ENCODE data around the gene GRIK2. TPM values are rescaled to one million over a fixed set of nuclear protein-coding genes. Genes with fewer than 3 reads are reported as not detected.

Gene GRIK2
- total and polyA plus RNA-seq, 2 donors (not counting 3 experiments of a cell fraction or from before 2014, with no cell fraction given), result not detected

DNA sequence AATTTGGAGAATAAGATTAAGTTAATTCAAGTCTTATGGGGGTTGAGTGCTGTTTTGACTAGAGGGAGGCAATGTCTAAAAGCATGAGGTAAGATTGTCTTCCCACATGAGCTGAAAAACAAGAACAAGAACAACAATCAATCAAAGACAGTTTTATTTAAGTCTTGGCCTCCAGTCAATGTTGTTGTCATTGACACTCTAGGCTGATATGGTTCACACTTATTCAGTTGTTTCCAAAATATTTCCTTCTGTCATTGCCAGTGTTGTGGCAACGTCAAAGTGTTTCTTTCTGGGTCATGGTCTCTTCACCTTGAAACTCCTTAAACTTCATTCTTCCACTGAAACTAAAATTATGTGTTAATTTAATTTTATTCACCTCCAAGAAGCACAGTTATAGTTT is 72.4 kb downstream of the GRIK2 start:
- no peak for FAIRE-seq
- Histone ChIP-seq H3K27me3 (ENCODE audit: control insufficient read depth in 2 of 2, insufficient read depth in 2 of 2, low read length in 2 of 2) (no peaks in the 10 kb centered on the region), H2AFZ (ENCODE audit: low read depth, low read length) (no peak overlapping the region), H3K9ac (replicated peaks; ENCODE audit: extremely low read depth, insufficient read depth, low read length) (no peak overlapping the region), H3K4me1 (ENCODE audit: control insufficient read depth, extremely low read depth, insufficient read depth, low read length) (no peaks in the 10 kb centered on the region), H3K4me2 (ENCODE audit: insufficient read depth, low read length) (no peak overlapping the region), H3K79me2 (ENCODE audit: control insufficient read depth, insufficient read depth, low read length) (no peaks in the 10 kb centered on the region), H3K27ac (ENCODE audit: insufficient read depth, low read depth, low read length) (no peak overlapping the region), H3K9me3 (replicated peaks; ENCODE audit: control insufficient read depth, insufficient read depth, low read length) (no peaks in the 10 kb centered on the region), H3K36me3 (ENCODE audit: control insufficient read depth in 2 of 2, extremely low read depth in 1 of 2, insufficient read depth in 2 of 2, low read length in 2 of 2) (no peaks in the 10 kb centered on the region), H3K9me1 (replicated peaks; ENCODE audit: control insufficient read depth, extremely low read depth, insufficient read depth, low read length) (no peaks in the 10 kb centered on the region), H4K20me1 (replicated peaks; ENCODE audit: control insufficient read depth, extremely low read depth, insufficient read depth, low read length) (no peaks in the 10 kb centered on the region), H3K4me3 (replicated peaks in 1 of 3; ENCODE audit: insufficient read depth in 1 of 3, low read depth in 1 of 3, low read length in 3 of 3) (no peak overlapping the region)
- no peak for DNase-seq (ENCODE audit: low read depth, low spot score)
- intact Hi-C loops (cut with micrococcal nuclease) (no loop called here), dilution Hi-C loops (cut with MboI; ENCODE audit: extremely low pct_ligation_motif_present, low sequenced_read_pairs) (no loop called here)
- BruUV-seq (replicated peaks), result no TSS peak
- ChIA-PET CTCF (no interaction called here), POLR2A (no interaction called here)
- TF ChIP-seq, protein P1, sequence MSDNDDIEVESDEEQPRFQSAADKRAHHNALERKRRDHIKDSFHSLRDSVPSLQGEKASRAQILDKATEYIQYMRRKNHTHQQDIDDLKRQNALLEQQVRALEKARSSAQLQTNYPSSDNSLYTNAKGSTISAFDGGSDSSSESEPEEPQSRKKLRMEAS (IDR thresholded peaks at IDR 0.05; ENCODE audit: insufficient read depth, insufficient read length), result no peak

DNA sequence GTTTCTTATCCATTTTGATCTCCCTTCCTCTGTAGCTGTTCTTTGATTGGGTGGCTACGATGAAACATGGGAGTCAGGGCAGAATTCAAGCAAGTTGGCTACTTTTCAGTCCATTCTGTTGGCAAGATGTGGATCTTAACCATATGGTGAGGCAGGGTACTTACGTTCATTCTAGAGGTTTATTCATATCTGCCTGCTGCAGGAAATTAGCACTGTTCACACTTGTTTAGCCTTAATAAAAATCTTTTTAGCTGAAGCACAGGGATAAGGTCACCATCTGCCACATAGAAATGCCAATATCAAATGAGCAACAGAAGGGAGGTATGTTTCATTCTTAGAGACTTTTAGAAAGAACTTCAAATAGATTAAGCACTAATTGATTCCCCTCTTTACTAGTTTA is 83.9 kb downstream of the GRIK2 start:
- no peaks in the 10 kb centered on the region for H3K4me1 ChIP-seq (ENCODE audit: control insufficient read depth, extremely low read depth, insufficient read depth, low read length)

More for the DNA sequence above, 83.9 kb downstream of the GRIK2 start:
- Histone ChIP-seq H3K4me2 (ENCODE audit: insufficient read depth, low read length) (no peak overlapping the region), H3K9ac (replicated peaks; ENCODE audit: extremely low read depth, insufficient read depth, low read length) (no peak overlapping the region), H3K9me1 (replicated peaks; ENCODE audit: control insufficient read depth, extremely low read depth, insufficient read depth, low read length) (no peaks in the 10 kb centered on the region), H3K36me3 (ENCODE audit: control insufficient read depth in 2 of 2, extremely low read depth in 1 of 2, insufficient read depth in 2 of 2, low read length in 2 of 2) (no peaks in the 10 kb centered on the region), H3K27me3 (ENCODE audit: control insufficient read depth in 2 of 2, insufficient read depth in 2 of 2, low read length in 2 of 2) (no peaks in the 10 kb centered on the region), H3K9me3 (replicated peaks; ENCODE audit: control insufficient read depth, insufficient read depth, low read length) (no peaks in the 10 kb centered on the region), H4K20me1 (replicated peaks; ENCODE audit: control insufficient read depth, extremely low read depth, insufficient read depth, low read length) (no peaks in the 10 kb centered on the region), H3K4me3 (replicated peaks in 1 of 3; ENCODE audit: insufficient read depth in 1 of 3, low read depth in 1 of 3, low read length in 3 of 3) (no peak overlapping the region), H2AFZ (ENCODE audit: low read depth, low read length) (no peak overlapping the region), H3K79me2 (ENCODE audit: control insufficient read depth, insufficient read depth, low read length) (no peaks in the 10 kb centered on the region), H3K27ac (ENCODE audit: insufficient read depth, low read depth, low read length) (no peak overlapping the region)
- no TSS peak for BruUV-seq (replicated peaks)
- TF ChIP-seq, protein P1 (IDR thresholded peaks at IDR 0.05; ENCODE audit: insufficient read depth, insufficient read length), result no peak
- no peak for TF ChIP-seq GATA2 (IDR thresholded peaks at IDR 0.05; ENCODE audit: insufficient read depth, insufficient read length, low read depth, low read length)
- TF ChIP-seq JUN (IDR thresholded peaks at IDR 0.05; ENCODE audit: borderline replicate concordance, insufficient read depth, insufficient read length, low read depth), result no peak
- no peak for TF ChIP-seq POLR2AphosphoS5 (IDR thresholded peaks at IDR 0.05; ENCODE audit: insufficient read depth, low read depth, low read length)
- TF ChIP-seq, protein P2, sequence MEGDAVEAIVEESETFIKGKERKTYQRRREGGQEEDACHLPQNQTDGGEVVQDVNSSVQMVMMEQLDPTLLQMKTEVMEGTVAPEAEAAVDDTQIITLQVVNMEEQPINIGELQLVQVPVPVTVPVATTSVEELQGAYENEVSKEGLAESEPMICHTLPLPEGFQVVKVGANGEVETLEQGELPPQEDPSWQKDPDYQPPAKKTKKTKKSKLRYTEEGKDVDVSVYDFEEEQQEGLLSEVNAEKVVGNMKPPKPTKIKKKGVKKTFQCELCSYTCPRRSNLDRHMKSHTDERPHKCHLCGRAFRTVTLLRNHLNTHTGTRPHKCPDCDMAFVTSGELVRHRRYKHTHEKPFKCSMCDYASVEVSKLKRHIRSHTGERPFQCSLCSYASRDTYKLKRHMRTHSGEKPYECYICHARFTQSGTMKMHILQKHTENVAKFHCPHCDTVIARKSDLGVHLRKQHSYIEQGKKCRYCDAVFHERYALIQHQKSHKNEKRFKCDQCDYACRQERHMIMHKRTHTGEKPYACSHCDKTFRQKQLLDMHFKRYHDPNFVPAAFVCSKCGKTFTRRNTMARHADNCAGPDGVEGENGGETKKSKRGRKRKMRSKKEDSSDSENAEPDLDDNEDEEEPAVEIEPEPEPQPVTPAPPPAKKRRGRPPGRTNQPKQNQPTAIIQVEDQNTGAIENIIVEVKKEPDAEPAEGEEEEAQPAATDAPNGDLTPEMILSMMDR (IDR thresholded peaks at IDR 0.05; ENCODE audit: extremely low read depth in 1 of 2, insufficient read depth in 1 of 2, low read depth in 1 of 2, low read length in 2 of 2), result no peak
- TF ChIP-seq EZH2 (IDR thresholded peaks at IDR 0.05; ENCODE audit: borderline replicate concordance, low read depth, low read length, severe bottlenecking), result no peak
- no peak for TF ChIP-seq POLR2A (IDR thresholded peaks at IDR 0.05; ENCODE audit: low read depth, low read length)
- no peak for TF ChIP-seq MYC (IDR thresholded peaks at IDR 0.05; ENCODE audit: low read depth, low read length)
- dilution Hi-C loops (cut with MboI; ENCODE audit: extremely low pct_ligation_motif_present, low sequenced_read_pairs), result no loop called here
- DNase-seq (ENCODE audit: low read depth, low spot score) (no peak), FAIRE-seq (no peak)
- POLR2A ChIA-PET, result no interaction called here
- CTCF ChIA-PET, result no interaction called here
- intact Hi-C loops (cut with micrococcal nuclease), result no loop called here

Measured in endothelial cell of umbilical vein (primary cell).